Ishikawa (cell line): Measurements from ENCODE around the gene SH2D2A.

ENCODE experiments used
- CEBPB ChIP-seq: IDR thresholded peaks from 2 replicates; pipeline ENCODE4 v1.6.1; 2012
- CREB1 ChIP-seq: IDR thresholded peaks from 2 replicates; pipeline ENCODE4 v1.6.1; 2012; ENCODE audit warnings: low read depth
- EGR1 ChIP-seq: IDR thresholded peaks from 2 replicates; pipeline ENCODE4 v1.6.1; 2012
- EP300 ChIP-seq: IDR thresholded peaks from 2 replicates; pipeline ENCODE4 v1.6.1; 2012; ENCODE audit warnings: borderline replicate concordance
- FOXM1 ChIP-seq: IDR thresholded peaks from 2 replicates; pipeline ENCODE4 v1.6.1; 2012; ENCODE audit warnings: low read depth, borderline replicate concordance
- MAX ChIP-seq: IDR thresholded peaks from 2 replicates; pipeline ENCODE4 v1.6.1; 2012
- NFIC ChIP-seq: IDR thresholded peaks from 2 replicates; pipeline ENCODE4 v1.6.1; 2012
- RAD21 ChIP-seq: IDR thresholded peaks from 2 replicates; pipeline ENCODE4 v1.6.1; 2012; ENCODE audit warnings: low read depth
- TAF1 ChIP-seq: IDR thresholded peaks from 2 replicates; pipeline ENCODE4 v1.6.1; 2012; ENCODE audit warnings: low read depth, mild to moderate bottlenecking
- TCF12 ChIP-seq: IDR thresholded peaks from 2 replicates; pipeline ENCODE4 v1.6.1; 2012; ENCODE audit warnings: low read depth
- TEAD4 ChIP-seq: IDR thresholded peaks from 2 replicates; pipeline ENCODE4 v1.6.1; 2012
- USF1 ChIP-seq: IDR thresholded peaks from 2 replicates; pipeline ENCODE4 v1.6.1; 2012
- YY1 ChIP-seq: IDR thresholded peaks from 2 replicates; pipeline ENCODE4 v1.6.1; 2012; ENCODE audit warnings: low read depth
- ZBTB7A ChIP-seq: IDR thresholded peaks from 2 replicates; pipeline ENCODE4 v1.6.1; 2012; ENCODE audit warnings: low read depth
- TF ChIP-seq, protein P1 (sequence below): IDR thresholded peaks from 2 replicates; pipeline ENCODE4 v1.6.1; 2012; ENCODE audit warnings: low read depth, mild to moderate bottlenecking

Gene SH2D2A

GRCh38 chr1:156806512-156807440 is 9.9 kb downstream of the SH2D2A start:
- TF ChIP-seq TEAD4 (no peak), RAD21 (no peak), TAF1 (no peak), FOXM1 (no peak), TCF12 (no peak), YY1 (no peak), CREB1 (no peak), NFIC (no peak), ZBTB7A (no peak)
- TF ChIP-seq, protein P1, sequence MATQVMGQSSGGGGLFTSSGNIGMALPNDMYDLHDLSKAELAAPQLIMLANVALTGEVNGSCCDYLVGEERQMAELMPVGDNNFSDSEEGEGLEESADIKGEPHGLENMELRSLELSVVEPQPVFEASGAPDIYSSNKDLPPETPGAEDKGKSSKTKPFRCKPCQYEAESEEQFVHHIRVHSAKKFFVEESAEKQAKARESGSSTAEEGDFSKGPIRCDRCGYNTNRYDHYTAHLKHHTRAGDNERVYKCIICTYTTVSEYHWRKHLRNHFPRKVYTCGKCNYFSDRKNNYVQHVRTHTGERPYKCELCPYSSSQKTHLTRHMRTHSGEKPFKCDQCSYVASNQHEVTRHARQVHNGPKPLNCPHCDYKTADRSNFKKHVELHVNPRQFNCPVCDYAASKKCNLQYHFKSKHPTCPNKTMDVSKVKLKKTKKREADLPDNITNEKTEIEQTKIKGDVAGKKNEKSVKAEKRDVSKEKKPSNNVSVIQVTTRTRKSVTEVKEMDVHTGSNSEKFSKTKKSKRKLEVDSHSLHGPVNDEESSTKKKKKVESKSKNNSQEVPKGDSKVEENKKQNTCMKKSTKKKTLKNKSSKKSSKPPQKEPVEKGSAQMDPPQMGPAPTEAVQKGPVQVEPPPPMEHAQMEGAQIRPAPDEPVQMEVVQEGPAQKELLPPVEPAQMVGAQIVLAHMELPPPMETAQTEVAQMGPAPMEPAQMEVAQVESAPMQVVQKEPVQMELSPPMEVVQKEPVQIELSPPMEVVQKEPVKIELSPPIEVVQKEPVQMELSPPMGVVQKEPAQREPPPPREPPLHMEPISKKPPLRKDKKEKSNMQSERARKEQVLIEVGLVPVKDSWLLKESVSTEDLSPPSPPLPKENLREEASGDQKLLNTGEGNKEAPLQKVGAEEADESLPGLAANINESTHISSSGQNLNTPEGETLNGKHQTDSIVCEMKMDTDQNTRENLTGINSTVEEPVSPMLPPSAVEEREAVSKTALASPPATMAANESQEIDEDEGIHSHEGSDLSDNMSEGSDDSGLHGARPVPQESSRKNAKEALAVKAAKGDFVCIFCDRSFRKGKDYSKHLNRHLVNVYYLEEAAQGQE: no peak

DNA sequence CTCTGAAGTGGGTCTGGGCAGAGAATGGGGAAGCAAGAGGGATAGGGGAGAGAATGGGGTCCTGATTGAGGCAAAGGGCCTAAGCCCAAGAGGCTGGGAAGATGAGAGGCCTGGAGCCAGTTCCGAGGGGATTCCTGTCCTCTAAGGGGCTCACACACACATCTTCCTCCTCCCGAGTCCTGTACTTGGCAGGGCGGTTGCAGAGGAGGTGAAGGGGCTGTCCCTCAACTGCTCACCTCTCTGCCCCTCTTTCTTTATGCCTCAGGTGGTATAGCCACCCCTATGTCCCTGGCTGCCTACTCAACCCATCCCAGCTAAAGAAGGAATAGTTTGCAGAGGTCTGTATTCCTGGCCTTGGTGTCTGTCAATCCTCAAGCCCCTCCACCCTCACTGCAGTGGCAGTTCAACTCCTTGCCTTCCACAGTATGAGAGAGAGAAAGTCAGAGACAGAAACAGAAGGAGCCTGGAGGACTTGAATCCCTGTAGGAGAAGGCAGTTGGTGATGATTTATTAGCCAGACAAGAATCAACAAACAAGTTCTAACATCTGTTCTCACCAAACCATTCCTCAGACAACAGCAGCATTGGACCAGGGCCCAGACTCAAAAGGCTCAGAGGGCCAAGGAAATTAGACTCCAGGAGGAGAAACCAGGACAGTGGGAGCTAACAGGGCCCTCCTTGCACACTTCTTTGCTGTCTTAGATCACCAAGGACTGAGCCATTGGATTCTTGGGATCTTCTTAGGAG is 10.7 kb downstream of the SH2D2A start:
- TF ChIP-seq CEBPB: no peak
- TF ChIP-seq TCF12: no peak
- TF ChIP-seq YY1: no peak
- no peak for TF ChIP-seq EGR1
- TF ChIP-seq TEAD4: no peak
- TF ChIP-seq ZBTB7A: no peak
- TF ChIP-seq FOXM1: no peak

- TF ChIP-seq NFIC: no peak
- TF ChIP-seq TEAD4: no peak
- TF ChIP-seq CEBPB: no peak
- no peak for TF ChIP-seq ZBTB7A
- TF ChIP-seq MAX: no peak
- TF ChIP-seq TAF1: no peak
- TF ChIP-seq EP300: no peak
- TF ChIP-seq USF1: no peak
- TF ChIP-seq FOXM1: no peak
- TF ChIP-seq CREB1: no peak
- no peak for TF ChIP-seq RAD21
- no peak for TF ChIP-seq YY1
Observed at GRCh38 chr1:156804572-156805243, 11.9 kb downstream of the SH2D2A start.

- TF ChIP-seq TAF1 (no peak), EGR1 (no peak), MAX (no peak), RAD21 (no peak), EP300 (no peak), TEAD4 (no peak), USF1 (no peak), CREB1 (no peak), CEBPB (no peak), FOXM1 (no peak), YY1 (no peak)
- TF ChIP-seq, protein P1: no peak
Observed at GRCh38 chr1:156804026-156804425, 12.6 kb downstream of the SH2D2A start.

DNA sequence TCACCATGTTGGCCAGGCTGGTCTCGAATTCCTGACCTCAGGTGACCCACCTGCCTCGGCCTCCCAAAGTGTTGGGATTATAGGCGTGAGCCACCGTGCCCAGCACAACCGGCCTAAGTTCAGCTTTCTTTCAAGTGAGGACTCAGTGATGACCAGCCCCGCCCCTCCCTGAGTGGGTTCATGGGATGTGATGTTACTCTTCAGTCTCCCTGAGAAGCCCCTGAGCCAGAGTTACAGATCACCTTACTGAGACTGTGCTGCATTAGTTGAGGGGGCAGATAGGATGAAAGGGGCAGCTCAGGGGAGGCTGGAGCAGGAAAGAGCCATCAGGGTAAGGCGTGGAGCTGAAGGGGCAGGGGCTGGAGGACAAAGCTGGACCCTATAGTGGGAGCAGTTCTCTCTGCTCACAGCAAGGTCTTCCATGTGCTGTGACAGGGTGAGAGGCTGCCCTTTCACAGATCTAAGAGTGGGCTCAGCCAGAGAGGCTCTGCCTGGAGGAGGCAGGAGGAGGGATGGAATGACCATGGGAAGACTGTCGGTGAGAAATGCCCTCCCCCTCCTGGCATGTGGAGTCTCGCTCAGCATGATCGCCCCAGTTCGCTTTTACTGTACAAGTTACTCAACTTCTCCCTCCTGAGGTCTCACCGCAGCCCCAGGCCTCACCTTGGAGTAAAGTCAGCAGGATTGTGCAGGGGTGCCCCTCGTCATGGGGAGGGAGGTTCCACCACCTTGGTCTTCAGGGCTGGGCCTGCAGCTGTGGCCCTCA is 13.4 kb downstream of the SH2D2A start:
- no peak for TF ChIP-seq EGR1
- no peak for TF ChIP-seq MAX
- no peak for TF ChIP-seq FOXM1
- no peak for TF ChIP-seq YY1
- no peak for TF ChIP-seq TAF1
- no peak for TF ChIP-seq TCF12
- TF ChIP-seq, protein P1: no peak
- TF ChIP-seq CEBPB: no peak
- TF ChIP-seq USF1: no peak
- no peak for TF ChIP-seq NFIC
- no peak for TF ChIP-seq CREB1
- TF ChIP-seq EP300: no peak
- no peak for TF ChIP-seq RAD21
- TF ChIP-seq TEAD4: no peak
- no peak for TF ChIP-seq ZBTB7A
